ENCODE measurements around the gene KIAA0753.

Gene KIAA0753

GRCh38 chr17:6569370-6570285, 70.9 kb downstream of the KIAA0753 start:
- H3K27me3 ChIP-seq (ENCODE audit: control insufficient read depth, low read length) = no peaks in the 10 kb centered on the region
- H4K20me1 ChIP-seq (ENCODE audit: control insufficient read depth, insufficient read depth, low read depth, low read length) = no peaks in the 10 kb centered on the region
- no peaks in the 10 kb centered on the region for H3K79me2 ChIP-seq (ENCODE audit: control insufficient read depth, low read length)
- no peak overlapping the region for H3K27ac ChIP-seq (ENCODE audit: low read depth, low read length)
- H3F3A ChIP-seq (ENCODE audit: control insufficient read depth, insufficient read depth) = no peaks in the 10 kb centered on the region
- H3K9me3 ChIP-seq (ENCODE audit: control insufficient read depth, insufficient read depth, low read length) = no peaks in the 10 kb centered on the region
- no peaks in the 10 kb centered on the region for H3K4me1 ChIP-seq (ENCODE audit: control insufficient read depth, low read length)
- H3K9me2 ChIP-seq (replicated peaks; ENCODE audit: control insufficient read depth, low read length) = no peaks in the 10 kb centered on the region
- no peaks in the 10 kb centered on the region for H3K36me3 ChIP-seq (ENCODE audit: control insufficient read depth, low read length)
- H3K4me2 ChIP-seq (ENCODE audit: low read length) = no peak overlapping the region
- TF ChIP-seq, protein P1, sequence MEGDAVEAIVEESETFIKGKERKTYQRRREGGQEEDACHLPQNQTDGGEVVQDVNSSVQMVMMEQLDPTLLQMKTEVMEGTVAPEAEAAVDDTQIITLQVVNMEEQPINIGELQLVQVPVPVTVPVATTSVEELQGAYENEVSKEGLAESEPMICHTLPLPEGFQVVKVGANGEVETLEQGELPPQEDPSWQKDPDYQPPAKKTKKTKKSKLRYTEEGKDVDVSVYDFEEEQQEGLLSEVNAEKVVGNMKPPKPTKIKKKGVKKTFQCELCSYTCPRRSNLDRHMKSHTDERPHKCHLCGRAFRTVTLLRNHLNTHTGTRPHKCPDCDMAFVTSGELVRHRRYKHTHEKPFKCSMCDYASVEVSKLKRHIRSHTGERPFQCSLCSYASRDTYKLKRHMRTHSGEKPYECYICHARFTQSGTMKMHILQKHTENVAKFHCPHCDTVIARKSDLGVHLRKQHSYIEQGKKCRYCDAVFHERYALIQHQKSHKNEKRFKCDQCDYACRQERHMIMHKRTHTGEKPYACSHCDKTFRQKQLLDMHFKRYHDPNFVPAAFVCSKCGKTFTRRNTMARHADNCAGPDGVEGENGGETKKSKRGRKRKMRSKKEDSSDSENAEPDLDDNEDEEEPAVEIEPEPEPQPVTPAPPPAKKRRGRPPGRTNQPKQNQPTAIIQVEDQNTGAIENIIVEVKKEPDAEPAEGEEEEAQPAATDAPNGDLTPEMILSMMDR (IDR thresholded peaks at IDR 0.05; ENCODE audit: low read depth, low read length, poor library complexity, severe bottlenecking) = no peak
- no peak for TF ChIP-seq EZH2phosphoT487 (IDR thresholded peaks at IDR 0.05; ENCODE audit: borderline replicate concordance, low read length)
- H3K4me3 ChIP-seq (ENCODE audit: low read length) = no peak overlapping the region

DNA sequence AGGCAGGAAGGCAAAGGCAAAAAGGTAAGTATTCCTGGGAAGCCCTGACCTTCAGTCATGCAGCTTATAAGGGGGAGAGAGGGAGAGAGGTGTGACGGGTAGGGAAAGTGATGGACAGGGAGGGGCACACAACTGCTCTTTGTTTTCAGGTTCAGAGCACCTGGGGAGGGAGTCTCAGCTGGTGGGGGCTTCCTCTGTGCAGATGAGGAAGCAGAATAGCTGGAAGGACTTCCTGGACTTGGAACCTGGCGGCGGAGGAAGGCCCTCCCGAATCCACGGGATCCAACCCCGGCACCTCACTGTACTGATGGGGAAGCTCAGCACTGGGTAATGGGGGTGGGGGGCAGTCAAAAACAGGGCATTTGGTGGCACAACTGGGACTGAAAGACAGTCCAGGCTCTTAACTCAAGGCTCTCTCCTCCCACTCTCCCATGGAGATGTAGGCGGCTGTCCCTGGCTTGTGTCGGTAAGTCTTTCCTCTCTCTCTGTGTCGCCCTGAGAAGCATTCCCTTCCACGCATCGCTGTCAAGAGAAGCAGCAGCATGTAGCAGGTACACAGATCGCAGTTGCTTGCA, 72.2 kb downstream of the KIAA0753 start:
- no peaks in the 10 kb centered on the region for H3K9me3 ChIP-seq (ENCODE audit: control insufficient read depth, insufficient read depth, low read length)
- no peaks in the 10 kb centered on the region for H3K4me1 ChIP-seq (ENCODE audit: control insufficient read depth, low read length)
- H3K4me2 ChIP-seq (ENCODE audit: low read length) = no peak overlapping the region
- no peak overlapping the region for H3K27ac ChIP-seq (ENCODE audit: low read depth, low read length)
- H3K4me3 ChIP-seq (ENCODE audit: low read length) = no peak overlapping the region
- no peaks in the 10 kb centered on the region for H3K79me2 ChIP-seq (ENCODE audit: control insufficient read depth, low read length)
- H3K9me2 ChIP-seq (replicated peaks; ENCODE audit: control insufficient read depth, low read length) = no peaks in the 10 kb centered on the region
- H3F3A ChIP-seq (ENCODE audit: control insufficient read depth, insufficient read depth) = no peaks in the 10 kb centered on the region
- H3K36me3 ChIP-seq (ENCODE audit: control insufficient read depth, low read length) = no peaks in the 10 kb centered on the region
- no peaks in the 10 kb centered on the region for H4K20me1 ChIP-seq (ENCODE audit: control insufficient read depth, insufficient read depth, low read depth, low read length)
- no peak for TF ChIP-seq EZH2phosphoT487 (IDR thresholded peaks at IDR 0.05; ENCODE audit: borderline replicate concordance, low read length)
- TF ChIP-seq, protein P1 (IDR thresholded peaks at IDR 0.05; ENCODE audit: low read depth, low read length, poor library complexity, severe bottlenecking) = no peak
- H3K27me3 ChIP-seq (ENCODE audit: control insufficient read depth, low read length) = no peaks in the 10 kb centered on the region

- TF ChIP-seq EZH2phosphoT487 (IDR thresholded peaks at IDR 0.05; ENCODE audit: borderline replicate concordance, low read length) = no peak
- TF ChIP-seq, protein P1 (IDR thresholded peaks at IDR 0.05; ENCODE audit: low read depth, low read length, poor library complexity, severe bottlenecking) = no peak
- no peaks in the 10 kb centered on the region for H4K20me1 ChIP-seq (ENCODE audit: control insufficient read depth, insufficient read depth, low read depth, low read length)
- H3K9me3 ChIP-seq (ENCODE audit: control insufficient read depth, insufficient read depth, low read length) = no peaks in the 10 kb centered on the region
- no peaks in the 10 kb centered on the region for H3K9me2 ChIP-seq (replicated peaks; ENCODE audit: control insufficient read depth, low read length)
- no peak overlapping the region for H3K27ac ChIP-seq (ENCODE audit: low read depth, low read length)
- no peaks in the 10 kb centered on the region for H3F3A ChIP-seq (ENCODE audit: control insufficient read depth, insufficient read depth)
- no peaks in the 10 kb centered on the region for H3K36me3 ChIP-seq (ENCODE audit: control insufficient read depth, low read length)
- no peaks in the 10 kb centered on the region for H3K4me1 ChIP-seq (ENCODE audit: control insufficient read depth, low read length)
- H3K4me2 ChIP-seq (ENCODE audit: low read length) = no peak overlapping the region
- no peaks in the 10 kb centered on the region for H3K27me3 ChIP-seq (ENCODE audit: control insufficient read depth, low read length)
- no peak overlapping the region for H3K4me3 ChIP-seq (ENCODE audit: low read length)
- H3K79me2 ChIP-seq (ENCODE audit: control insufficient read depth, low read length) = no peaks in the 10 kb centered on the region
These were observed 72.9 kb downstream of the KIAA0753 start for GRCh38 chr17:6567528-6568183.
